Measurements from ENCODE around the gene GUCY2C.

Gene GUCY2C

GRCh38 chr12:14564336-14564959, 132.0 kb downstream of the GUCY2C start:
- DNase-seq, result no peak

GRCh38 chr12:14563046-14563445, 133.4 kb downstream of the GUCY2C start:
- no peak for DNase-seq

Data from stimulated activated CD4-positive, alpha-beta T cell treated with anti-CD3 and anti-CD28 coated beads, Interleukin-12 subunit alpha, Interleukin-12 subunit beta, amount 100 ng/mL, for 4 hours (primary cell).